BJ (cell line): ENCODE measurements around the gene KIAA1671. TPM values are rescaled to one million over a fixed set of nuclear protein-coding genes. Genes with fewer than 3 reads are reported as not detected.

Experiments
- CTCF ChIA-PET: fragments of 350-600 bp; formaldehyde crosslinking; extraction: SDS; loops from one replicate; lab custom pipeline; 2021; ENCODE audit warnings: antibody characterized with exemption, inconsistent platforms; lab: Yijun Ruan, JAX
- POLR2A ChIA-PET: fragments of 300-600 bp; sonication (Branson Sonifier 250); formaldehyde crosslinking; extraction: SDS; loops from one replicate; lab custom pipeline; 2021; ENCODE audit warnings: antibody characterized with exemption; lab: Charles Lee
- DNase-seq: peaks from one replicate; pipeline ENCODE4 v3.0.0-alpha.2; 2011; ENCODE audit warnings: low read depth
- H3K27me3 ChIP-seq: 2 replicates; pipeline ENCODE4 v1.6.0; 2011; ENCODE audit warnings: low read length; ENCODE audit not compliant: control insufficient read depth, insufficient read depth
- H3K36me3 ChIP-seq: 2 replicates; pipeline ENCODE4 v1.5.1; 2011; ENCODE audit warnings: low read length; ENCODE audit not compliant: control insufficient read depth, insufficient read depth
- H3K4me3 ChIP-seq: 2 replicates; pipeline ENCODE4 v1.5.1; 2011; ENCODE audit warnings: low read depth, mild to moderate bottlenecking, control low read depth, low read length
- polyA plus RNA-seq: library from polyadenylated mRNA; depleted of rRNA; stranded (reverse); fragments of >200 nt; gene quantifications from 2 replicates; pipeline ENCODE4 v1.2.3, GENCODE V29; 2011
- TF ChIP-seq, protein P1 (sequence below): IDR thresholded peaks from 2 replicates; pipeline ENCODE4 v1.5.1; 2011; ENCODE audit warnings: low read depth, mild to moderate bottlenecking, control low read depth, inconsistent platforms, low read length, moderate library complexity; ENCODE audit not compliant: insufficient read depth

The KIAA1671 gene
- polyA plus RNA-seq, 1 experiment, result 0.11 TPM

DNA sequence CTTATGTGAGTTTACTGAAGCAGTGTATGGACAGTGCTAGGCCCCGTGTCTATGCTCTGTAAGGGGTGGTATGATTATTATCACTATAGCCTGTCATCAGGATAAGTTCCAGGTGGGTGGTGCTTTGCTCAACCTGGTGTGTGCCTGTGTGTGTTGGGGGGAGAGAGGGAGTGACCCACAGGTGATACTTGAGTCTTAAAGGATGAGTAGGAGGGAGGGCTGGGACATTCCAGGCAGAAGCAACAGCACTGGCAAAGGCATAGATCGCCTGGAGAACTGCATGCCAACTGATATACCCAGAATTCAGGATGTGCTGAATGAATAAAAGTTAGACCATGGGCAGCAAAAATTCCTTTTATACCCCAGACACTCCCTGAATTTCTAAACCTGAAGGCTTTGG is 4.5 kb downstream of the KIAA1671 start:
- no peak for DNase-seq
- ChIA-PET POLR2A (no interaction called here), CTCF (no interaction called here)
- no peak overlapping the region for H3K4me3 ChIP-seq
- H3K36me3 ChIP-seq, result no peaks in the 10 kb centered on the region
- peaks cover 11% of the 10 kb centered on the region for H3K27me3 ChIP-seq
- TF ChIP-seq, protein P1, sequence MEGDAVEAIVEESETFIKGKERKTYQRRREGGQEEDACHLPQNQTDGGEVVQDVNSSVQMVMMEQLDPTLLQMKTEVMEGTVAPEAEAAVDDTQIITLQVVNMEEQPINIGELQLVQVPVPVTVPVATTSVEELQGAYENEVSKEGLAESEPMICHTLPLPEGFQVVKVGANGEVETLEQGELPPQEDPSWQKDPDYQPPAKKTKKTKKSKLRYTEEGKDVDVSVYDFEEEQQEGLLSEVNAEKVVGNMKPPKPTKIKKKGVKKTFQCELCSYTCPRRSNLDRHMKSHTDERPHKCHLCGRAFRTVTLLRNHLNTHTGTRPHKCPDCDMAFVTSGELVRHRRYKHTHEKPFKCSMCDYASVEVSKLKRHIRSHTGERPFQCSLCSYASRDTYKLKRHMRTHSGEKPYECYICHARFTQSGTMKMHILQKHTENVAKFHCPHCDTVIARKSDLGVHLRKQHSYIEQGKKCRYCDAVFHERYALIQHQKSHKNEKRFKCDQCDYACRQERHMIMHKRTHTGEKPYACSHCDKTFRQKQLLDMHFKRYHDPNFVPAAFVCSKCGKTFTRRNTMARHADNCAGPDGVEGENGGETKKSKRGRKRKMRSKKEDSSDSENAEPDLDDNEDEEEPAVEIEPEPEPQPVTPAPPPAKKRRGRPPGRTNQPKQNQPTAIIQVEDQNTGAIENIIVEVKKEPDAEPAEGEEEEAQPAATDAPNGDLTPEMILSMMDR, result no peak

DNA sequence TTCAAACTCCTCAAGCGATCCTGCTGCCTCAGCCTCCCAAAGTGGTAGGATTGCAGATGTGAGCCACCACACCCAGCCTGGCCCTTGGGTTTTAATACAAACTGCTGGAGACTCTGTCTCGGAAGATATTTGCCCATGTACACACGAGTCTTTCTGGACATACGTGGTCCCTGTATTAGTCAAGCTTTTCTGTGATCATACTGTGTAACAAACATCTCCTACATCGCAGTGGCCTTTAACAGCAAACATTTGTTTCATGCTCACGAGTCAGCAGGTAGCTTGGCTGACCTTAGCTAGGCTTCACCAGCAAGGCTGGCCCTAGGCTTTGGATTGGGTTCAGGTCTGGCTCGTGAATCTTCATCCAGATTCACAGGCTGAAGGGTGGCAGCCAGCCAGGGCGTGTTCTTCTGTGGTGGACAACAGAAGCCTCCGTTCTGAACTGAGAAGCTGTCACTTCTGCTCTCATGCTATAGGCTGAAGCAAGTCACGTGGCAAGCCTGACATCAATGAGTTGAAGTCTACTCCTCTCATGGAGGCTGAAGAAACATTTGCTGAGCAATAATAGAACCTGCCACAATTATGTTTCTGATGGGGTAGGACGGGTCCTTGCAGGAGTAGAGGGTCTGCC is 8.8 kb downstream of the KIAA1671 start:
- no peak for DNase-seq
- Histone ChIP-seq H3K27me3 (no peaks in the 10 kb centered on the region), H3K36me3 (no peaks in the 10 kb centered on the region), H3K4me3 (no peak overlapping the region)
- ChIA-PET POLR2A (no interaction called here), CTCF (interaction anchor here (0.6 kb wide), 1 partner anchor 80 kb away, joined by 3 read pairs; no protein-coding TSS in a partner anchor)
- TF ChIP-seq, protein P1, result no peak

DNA sequence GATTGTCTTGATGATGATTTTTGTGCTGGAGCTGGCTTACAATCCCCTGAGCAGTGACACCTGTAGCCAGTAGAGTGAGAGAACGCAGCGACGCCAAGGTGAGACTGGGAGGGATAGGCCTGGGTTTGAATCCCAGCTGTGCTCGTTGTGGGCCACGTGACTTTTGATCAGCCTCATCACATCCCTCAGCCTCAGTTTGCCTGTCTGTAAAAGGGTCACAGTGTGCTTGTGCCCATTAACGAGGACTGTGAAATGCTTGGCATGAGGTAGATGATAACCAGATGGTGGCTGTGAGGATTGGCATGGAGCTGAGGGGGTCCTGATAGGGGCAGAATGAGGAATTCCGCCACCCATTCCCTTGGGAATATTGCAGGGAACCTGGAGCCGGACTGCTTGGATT is 9.6 kb downstream of the KIAA1671 start:
- H3K4me3 ChIP-seq, result no peak overlapping the region
- ChIA-PET POLR2A (no interaction called here), CTCF (interaction anchor here (0.6 to 1.1 kb wide), 2 partner anchors 11 to 80 kb away, joined by 3 to 4 read pairs; no protein-coding TSS in a partner anchor)
- no peaks in the 10 kb centered on the region for H3K36me3 ChIP-seq
- TF ChIP-seq, protein P1, result no peak
- DNase-seq, result no peak
- H3K27me3 ChIP-seq, result no peaks in the 10 kb centered on the region

DNA sequence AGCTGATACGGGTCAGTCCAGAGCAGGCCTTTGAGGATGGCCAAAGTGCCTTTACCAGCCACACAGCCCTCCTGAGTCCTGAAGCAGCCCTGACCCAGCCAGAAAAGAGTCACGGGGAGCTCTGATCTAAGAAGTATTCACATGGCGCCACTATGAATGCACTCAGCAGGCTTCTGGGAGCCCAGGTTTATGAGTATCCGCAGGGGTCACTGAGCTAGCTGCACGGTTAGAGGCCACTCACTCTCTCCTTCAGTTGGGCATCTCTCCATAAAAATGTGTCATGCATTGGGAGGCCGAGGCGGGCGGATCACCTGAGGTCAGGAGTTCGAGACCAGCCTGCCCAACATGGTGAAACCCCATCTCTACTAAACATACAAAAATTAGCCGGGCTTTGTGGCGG is 10.3 kb downstream of the KIAA1671 start:
- no peaks in the 10 kb centered on the region for H3K27me3 ChIP-seq
- no peaks in the 10 kb centered on the region for H3K36me3 ChIP-seq
- POLR2A ChIA-PET, result no interaction called here
- DNase-seq, result no peak
- H3K4me3 ChIP-seq, result no peak overlapping the region
- CTCF ChIA-PET, result interaction anchor here (1.1 kb wide), 1 partner anchor 11 kb away, joined by 4 read pairs; no protein-coding TSS in a partner anchor
- TF ChIP-seq, protein P1, result no peak

DNA sequence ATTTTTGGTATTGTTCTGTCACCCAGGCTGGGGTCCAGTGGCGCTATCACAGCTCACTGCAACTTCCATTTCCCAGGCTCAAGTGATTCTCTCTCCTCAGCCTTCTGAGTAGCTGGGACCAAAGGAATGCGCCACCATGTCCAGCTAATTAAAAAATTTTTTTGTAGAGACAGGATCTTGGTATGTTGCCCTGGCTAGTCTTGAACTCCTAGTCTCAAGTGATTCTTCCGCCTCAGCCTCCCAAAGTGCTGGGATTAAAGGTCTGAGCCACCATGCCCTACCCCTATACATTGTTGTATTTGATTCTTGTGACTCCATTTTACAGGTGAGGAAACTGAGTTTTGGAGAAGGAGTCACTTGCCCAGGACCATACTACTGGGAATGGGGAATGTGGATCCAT is 11.9 kb downstream of the KIAA1671 start:
- H3K4me3 ChIP-seq, result no peak overlapping the region
- POLR2A ChIA-PET, result no interaction called here

More for the DNA sequence above, 11.9 kb downstream of the KIAA1671 start:
- TF ChIP-seq, protein P1, result no peak
- CTCF ChIA-PET, result interaction anchor here (0.7 kb wide), 1 partner anchor 25 kb away, joined by 3 read pairs; no protein-coding TSS in a partner anchor
- H3K36me3 ChIP-seq, result no peaks in the 10 kb centered on the region
- H3K27me3 ChIP-seq, result no peaks in the 10 kb centered on the region
- DNase-seq, result no peak
